ENCODE measurements around the gene RNU6-9.

- TF ChIP-seq CTCF (IDR thresholded peaks at IDR 0.05; ENCODE audit: insufficient read depth, low read length, poor library complexity, severe bottlenecking) (no peak), EZH2phosphoT487 (conservative IDR thresholded peaks at IDR 0.05; ENCODE audit: low read length) (no peak)
Measured at GRCh38 chr19:876089-876488, 17.2 kb upstream of the RNU6-9 start.
